ENCODE results near the gene ACVRL1.

- no peak for TF ChIP-seq CTCF (IDR thresholded peaks at IDR 0.05 in 2 of 3, conservative IDR thresholded peaks at IDR 0.05 in 1 of 3; ENCODE audit: control insufficient read depth in 2 of 3, extremely low read depth in 1 of 3, insufficient read depth in 1 of 3, low read depth in 3 of 3, low read length in 3 of 3)
- TF ChIP-seq CHD2 (IDR thresholded peaks at IDR 0.05; ENCODE audit: borderline replicate concordance, low read depth, low read length): no peak
- no peak for TF ChIP-seq PML (IDR thresholded peaks at IDR 0.05; ENCODE audit: low read length)
- no peak for TF ChIP-seq STAT3 (IDR thresholded peaks at IDR 0.05; ENCODE audit: low read depth, low read length)
- no peak for TF ChIP-seq CREB1 (IDR thresholded peaks at IDR 0.05; ENCODE audit: low read depth)
Measured at GRCh38 chr12:51886021-51886710, 21.1 kb upstream of the ACVRL1 start.

All from GM12878 (cell line).